LNCAP (cell line): ENCODE data around the gene STMN3.

Experiments used
- TF ChIP-seq, protein P1 (sequence below): fragments of 450-650 bp; IDR thresholded peaks from 2 replicates; pipeline ENCODE4 v1.5.1; 2017; ENCODE audit warnings: mild to moderate bottlenecking

STMN3 gene

DNA sequence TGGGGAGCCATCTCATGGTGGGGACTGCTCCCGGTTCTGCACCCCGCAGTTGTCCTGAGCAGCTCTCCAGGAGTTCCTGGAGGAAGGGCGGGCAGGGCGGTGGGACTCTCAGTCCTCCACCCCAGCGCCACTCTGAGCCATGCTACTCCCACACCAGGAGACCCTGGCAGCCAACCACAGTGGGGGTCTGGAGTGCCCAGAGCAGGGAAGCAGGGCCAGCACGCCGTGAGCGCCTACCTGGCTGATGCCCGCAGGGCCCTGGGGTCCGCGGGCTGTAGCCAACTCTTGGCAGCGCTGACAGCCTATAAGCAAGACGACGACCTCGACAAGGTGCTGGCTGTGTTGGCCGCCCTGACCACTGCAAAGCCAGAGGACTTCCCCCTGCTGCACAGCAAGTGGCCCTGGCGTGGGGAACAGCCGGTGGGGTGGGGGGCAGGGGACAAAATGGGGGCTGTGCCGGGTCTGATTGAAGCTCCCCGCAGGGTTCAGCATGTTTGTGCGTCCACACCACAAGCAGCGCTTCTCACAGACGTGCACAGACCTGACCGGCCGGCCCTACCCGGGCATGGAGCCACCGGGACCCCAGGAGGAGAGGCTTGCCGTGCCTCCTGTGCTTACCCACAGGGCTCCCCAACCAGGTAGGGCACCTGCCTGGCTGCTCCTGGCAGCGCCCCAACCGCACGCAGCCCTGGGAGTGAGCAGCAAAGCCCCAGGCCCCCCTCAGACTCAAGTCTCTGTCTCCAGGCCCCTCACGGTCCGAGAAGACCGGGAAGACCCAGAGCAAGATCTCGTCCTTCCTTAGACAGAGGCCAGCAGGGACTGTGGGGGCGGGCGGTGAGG lies 41.6 kb upstream of the STMN3 start:
- TF ChIP-seq, protein P1, sequence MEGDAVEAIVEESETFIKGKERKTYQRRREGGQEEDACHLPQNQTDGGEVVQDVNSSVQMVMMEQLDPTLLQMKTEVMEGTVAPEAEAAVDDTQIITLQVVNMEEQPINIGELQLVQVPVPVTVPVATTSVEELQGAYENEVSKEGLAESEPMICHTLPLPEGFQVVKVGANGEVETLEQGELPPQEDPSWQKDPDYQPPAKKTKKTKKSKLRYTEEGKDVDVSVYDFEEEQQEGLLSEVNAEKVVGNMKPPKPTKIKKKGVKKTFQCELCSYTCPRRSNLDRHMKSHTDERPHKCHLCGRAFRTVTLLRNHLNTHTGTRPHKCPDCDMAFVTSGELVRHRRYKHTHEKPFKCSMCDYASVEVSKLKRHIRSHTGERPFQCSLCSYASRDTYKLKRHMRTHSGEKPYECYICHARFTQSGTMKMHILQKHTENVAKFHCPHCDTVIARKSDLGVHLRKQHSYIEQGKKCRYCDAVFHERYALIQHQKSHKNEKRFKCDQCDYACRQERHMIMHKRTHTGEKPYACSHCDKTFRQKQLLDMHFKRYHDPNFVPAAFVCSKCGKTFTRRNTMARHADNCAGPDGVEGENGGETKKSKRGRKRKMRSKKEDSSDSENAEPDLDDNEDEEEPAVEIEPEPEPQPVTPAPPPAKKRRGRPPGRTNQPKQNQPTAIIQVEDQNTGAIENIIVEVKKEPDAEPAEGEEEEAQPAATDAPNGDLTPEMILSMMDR: no peak

DNA sequence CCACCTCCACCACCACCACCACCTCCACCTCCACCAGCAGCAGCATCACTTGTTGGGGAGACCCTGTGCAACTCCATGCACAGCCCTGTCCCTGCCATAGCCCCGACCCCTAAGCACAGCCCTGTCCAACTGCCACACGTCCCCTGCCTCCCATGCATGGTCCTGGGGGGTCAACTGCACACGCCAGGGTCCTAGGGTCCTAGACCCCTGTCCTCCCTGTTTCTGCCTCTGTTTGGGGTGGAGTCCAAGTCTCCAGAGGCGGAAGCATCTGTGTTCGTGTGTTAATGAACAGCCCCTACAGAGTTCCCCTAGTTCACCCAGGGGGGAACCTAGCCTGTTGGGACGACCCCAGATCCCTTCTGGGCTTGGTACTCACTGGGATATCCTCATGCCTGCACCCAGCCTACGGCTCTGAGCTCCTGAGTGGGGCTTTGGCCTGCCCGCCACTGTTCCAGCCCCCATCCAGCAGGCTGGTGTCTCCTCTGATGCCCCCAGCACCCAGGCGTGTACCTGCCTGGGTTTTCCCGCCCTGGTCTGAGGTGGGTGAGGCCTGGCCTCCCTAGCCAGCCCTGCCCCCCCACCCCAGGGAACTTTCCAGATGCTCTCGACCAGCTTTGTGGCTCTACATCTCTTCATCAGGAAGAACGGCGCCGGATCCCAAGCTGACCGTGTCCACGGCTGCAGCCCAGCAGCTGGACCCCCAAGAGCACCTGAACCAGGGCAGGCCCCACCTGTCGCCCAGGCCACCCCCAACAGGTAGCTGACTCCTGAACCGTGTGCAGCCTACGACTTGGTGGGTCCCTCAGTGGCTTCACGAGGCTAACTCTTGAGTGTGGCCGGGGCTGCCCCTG lies 40.7 kb upstream of the STMN3 start:
- TF ChIP-seq, protein P1: no peak

DNA sequence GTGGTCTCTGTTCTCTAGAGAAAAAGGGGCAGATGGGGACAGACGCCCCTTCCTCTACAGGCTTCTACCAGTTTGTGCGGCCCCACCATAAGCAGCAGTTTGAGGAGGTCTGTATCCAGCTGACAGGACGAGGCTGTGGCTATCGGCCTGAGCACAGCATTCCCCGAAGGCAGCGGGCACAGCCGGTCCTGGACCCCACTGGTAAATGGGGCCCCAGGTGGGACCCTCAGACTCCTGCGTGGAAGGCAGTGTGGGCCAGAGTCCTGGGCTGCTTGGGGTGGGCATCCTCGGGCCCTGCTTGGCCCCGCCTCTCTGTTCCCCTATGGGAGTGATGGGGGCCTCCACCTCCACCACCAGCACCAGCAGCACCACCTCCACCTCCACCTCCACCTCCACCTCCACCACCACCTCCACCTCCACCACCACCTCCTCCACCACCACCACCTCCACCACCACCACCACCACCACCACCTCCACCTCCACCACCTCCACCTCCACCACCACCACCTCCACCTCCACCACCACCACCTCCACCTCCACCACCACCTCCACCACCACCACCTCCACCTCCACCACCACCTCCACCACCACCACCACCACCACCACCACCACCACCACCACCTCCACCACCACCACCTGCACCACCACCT lies 40.0 kb upstream of the STMN3 start:
- TF ChIP-seq, protein P1: no peak

DNA sequence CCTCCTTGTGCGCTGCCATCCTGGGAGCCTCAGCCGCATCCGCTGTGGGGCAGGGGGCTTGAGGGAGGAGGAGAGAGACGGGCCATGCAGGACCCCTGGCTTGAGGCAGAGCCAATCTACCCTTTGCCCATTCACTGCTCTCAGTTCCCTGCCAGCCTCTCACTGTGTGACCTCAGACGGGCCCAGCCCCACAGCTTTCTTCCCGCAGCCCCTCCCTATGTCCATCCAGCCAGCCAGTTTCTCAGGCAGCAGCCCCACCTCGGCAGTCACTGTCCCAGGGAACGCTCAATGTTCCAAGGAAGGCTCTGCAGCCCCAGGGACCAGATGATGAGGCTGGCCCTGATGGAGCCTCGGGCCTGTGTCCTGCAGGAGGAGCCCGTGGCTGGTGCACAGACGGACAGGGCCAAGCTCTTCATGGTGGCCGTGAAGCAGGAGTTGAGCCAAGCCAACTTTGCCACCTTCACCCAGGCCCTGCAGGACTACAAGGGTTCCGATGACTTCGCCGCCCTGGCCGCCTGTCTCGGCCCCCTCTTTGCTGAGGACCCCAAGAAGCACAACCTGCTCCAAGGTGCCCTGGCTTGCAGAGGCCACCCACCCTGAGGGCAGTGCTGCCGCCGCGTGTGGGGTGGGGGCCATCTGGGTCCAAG lies 39.3 kb upstream of the STMN3 start:
- TF ChIP-seq, protein P1: no peak

DNA sequence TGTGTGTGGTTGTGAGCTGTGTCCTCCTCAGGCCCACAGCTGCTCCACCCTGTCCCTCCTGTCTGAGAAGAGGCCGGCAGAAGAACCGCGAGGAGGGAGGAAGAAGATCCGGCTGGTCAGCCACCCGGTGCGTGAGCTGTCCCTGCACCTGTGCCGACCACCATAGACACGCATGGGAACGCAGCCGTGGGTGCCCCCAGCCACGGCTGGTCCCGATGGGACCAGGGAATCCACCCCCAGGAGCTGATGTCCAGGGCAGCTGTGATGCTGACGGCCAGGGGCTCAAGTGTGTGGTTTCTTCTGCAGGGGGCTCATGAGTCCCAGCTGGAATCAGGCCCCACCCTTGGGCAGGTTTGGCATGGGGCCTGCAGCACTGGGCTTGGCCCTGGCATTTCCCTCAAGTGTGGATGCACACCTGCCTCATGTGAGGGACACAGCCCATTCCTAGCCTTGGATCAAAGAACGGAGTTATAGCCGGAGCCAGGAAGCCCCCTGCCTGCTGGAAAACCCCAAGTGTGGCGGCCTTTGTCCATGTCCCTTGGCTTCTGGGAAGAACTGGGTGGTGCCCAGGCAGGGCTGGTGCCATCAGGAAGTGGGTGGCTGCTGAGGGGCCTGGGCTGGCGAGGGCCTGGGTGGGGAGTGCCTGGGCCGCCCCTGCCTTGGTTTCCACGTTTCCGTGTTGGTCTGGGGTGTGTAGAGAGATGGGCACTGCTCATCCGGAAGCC lies 38.6 kb upstream of the STMN3 start:
- TF ChIP-seq, protein P1: no peak

DNA sequence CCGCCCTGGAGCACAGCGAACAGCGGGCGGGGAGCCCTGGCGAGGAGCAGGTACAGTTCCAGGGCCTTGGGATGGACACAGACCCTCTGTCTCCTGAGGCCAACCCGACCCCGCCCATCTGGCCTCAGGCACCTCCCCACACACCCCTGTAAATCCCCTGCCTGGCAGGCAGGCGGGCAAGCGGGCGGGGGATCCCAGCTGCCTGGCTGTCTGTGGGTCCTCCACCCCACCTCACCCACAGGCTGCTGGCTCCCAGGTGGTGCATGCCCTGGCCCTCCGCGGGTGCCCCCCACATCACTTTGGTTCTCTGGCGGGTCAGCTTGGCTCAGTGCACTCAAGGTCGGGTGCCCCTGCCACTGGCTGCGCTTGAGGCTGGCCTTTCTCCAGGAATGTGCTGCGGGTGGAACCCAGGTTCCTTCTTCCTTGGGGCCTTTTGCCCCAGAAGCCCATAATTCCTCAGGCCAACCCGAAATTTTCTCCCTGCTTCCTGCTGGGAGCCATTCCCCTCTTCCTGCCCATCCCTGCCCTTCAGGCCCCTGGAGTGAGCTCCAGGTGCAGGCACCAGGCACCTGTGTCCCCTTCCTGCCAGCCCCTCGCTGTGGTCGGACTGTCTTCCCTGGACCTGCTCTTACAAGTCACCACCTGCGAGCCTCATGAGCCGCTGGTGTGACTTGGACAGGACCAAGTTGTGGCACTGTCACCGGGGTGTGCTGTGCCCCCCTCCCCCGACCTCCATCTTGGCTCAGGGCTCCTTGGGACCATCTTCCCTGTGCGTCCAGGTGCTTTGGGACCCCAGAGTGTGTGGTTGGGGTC lies 37.9 kb upstream of the STMN3 start:
- TF ChIP-seq, protein P1: no peak
